ENCODE results near the gene TREX2. TPM values are rescaled to one million over a fixed set of nuclear protein-coding genes. Genes with fewer than 3 reads are reported as not detected.
"Not testable (repeated sequence)": the region's sequence is repeated elsewhere in the genome, so short reads cannot be mapped to it uniquely, and the experiment has no call there.

The TREX2 gene
- total and polyA plus RNA-seq, 10 of the 15 experiments (the other 5 are each of a cell fraction or from before 2014, with no cell fraction given): 0.09 to 0.97 (median 0.60) TPM; not detected in 3

DNA sequence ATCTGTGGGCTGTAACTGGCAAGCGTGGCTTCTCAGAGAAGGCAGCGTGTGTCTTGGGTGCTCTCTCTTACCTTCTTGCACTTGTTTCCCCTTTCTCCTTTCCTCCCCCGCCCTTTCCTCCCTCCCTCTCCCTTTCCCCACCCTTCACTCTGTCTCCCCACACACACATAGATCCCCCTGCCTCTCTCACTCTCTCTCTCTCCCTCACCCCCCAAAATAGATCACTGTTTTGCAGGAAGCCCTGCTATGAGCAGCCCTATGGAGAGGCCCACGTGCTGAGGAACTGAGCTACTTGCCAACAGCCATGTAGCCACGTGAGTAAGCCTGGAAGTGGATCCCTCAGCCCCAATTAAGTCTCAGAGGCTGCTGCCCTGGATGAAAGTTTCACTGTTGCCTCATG lies 40.4 kb downstream of the TREX2 start:
- no peak for FAIRE-seq
- intact Hi-C loops (cut with micrococcal nuclease; ENCODE audit: unreplicated experiment): no loop called here
- BruUV-seq (replicated peaks): no TSS peak

DNA sequence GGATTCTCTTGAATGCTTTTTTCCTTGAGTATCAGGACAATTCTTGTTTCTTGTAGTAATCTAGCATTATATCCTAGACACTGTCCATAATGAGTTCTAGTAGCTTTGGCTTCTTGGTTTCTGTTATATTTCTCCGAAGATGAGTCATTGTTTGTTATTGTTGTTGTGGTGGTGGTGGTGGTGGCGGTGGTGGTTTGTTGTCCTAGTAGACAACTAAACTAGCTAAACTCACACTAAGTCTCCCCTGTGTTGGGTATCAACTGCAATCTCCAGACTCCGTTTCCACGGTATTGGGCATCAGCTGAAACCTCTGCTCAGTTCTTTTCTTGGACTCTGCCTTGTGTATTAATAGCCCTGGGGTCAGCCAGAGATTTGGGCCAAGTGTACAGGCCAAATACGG lies 41.5 kb downstream of the TREX2 start:
- H3K36me3 ChIP-seq (ENCODE audit: control insufficient read depth in 2 of 2, insufficient read depth in 2 of 2, low read length in 1 of 2); intact Hi-C loops (cut with micrococcal nuclease; ENCODE audit: unreplicated experiment); CTCF ChIA-PET; H4K20me1 ChIP-seq (ENCODE audit: control insufficient read depth, insufficient read depth); H3K4me2 ChIP-seq (ENCODE audit: control insufficient read depth, insufficient read depth); H3K4me3 ChIP-seq; H3K79me2 ChIP-seq (ENCODE audit: control insufficient read depth, insufficient read depth, low read length); in situ Hi-C loops (cut with MboI); RAD21 ChIA-PET (ENCODE audit: unreplicated experiment); BruUV-seq (replicated peaks); H3K27ac ChIP-seq (ENCODE audit: control insufficient read depth, insufficient read depth); H3K27me3 ChIP-seq (replicated peaks in 1 of 2; ENCODE audit: control insufficient read depth in 2 of 2, insufficient read depth in 2 of 2, low read length in 1 of 2); ATAC-seq; FAIRE-seq; SMC1A ChIA-PET (ENCODE audit: uncharacterized antibody, unreplicated experiment); H3K9me3 ChIP-seq (replicated peaks; ENCODE audit: control insufficient read depth, insufficient read depth, low read length); DNase-seq (ENCODE audit: low read depth, low spot score); H3K4me1 ChIP-seq (ENCODE audit: control insufficient read depth, insufficient read depth, low read length); H3K9ac ChIP-seq (ENCODE audit: control insufficient read depth, insufficient read depth, low read length); H2AFZ ChIP-seq (ENCODE audit: control insufficient read depth, low read depth, low read length): not testable (repeated sequence)
- WGBS (ENCODE audit: insufficient coverage, insufficient replicate concordance, low lambda C conversion rate, missing lambda C conversion rate): 20% methylated on average over 5 of the region's 5 CpGs
- POLR2A ChIA-PET: interaction anchor here (0.6 kb wide), 1 partner anchor 463 kb away, joined by 3 read pairs; no protein-coding TSS in a partner anchor

More for the DNA sequence above, 40.4 kb downstream of the TREX2 start:
- H3K4me1 ChIP-seq (ENCODE audit: control insufficient read depth, insufficient read depth, low read length): no peaks in the 10 kb centered on the region
- no peak overlapping the region for H3K27ac ChIP-seq (ENCODE audit: control insufficient read depth, insufficient read depth)
- no peaks in the 10 kb centered on the region for H3K27me3 ChIP-seq (replicated peaks in 1 of 2; ENCODE audit: control insufficient read depth in 2 of 2, insufficient read depth in 2 of 2, low read length in 1 of 2)
- no peak for TF ChIP-seq MEF2A (IDR thresholded peaks at IDR 0.05; ENCODE audit: insufficient read depth, low read depth, low read length)
- TF ChIP-seq SIN3A (IDR thresholded peaks at IDR 0.05; ENCODE audit: low read depth, low read length): no peak
- TF ChIP-seq, protein P1, sequence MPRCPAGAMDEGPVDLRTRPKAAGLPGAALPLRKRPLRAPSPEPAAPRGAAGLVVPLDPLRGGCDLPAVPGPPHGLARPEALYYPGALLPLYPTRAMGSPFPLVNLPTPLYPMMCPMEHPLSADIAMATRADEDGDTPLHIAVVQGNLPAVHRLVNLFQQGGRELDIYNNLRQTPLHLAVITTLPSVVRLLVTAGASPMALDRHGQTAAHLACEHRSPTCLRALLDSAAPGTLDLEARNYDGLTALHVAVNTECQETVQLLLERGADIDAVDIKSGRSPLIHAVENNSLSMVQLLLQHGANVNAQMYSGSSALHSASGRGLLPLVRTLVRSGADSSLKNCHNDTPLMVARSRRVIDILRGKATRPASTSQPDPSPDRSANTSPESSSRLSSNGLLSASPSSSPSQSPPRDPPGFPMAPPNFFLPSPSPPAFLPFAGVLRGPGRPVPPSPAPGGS (IDR thresholded peaks at IDR 0.05; ENCODE audit: borderline replicate concordance, insufficient read depth, low read depth, low read length, poor library complexity, severe bottlenecking): no peak
- no peak for TF ChIP-seq DPF2 (IDR thresholded peaks at IDR 0.05)
- no peak for TF ChIP-seq CREM (IDR thresholded peaks at IDR 0.05; ENCODE audit: low read depth)
- no peak for TF ChIP-seq NFIC (IDR thresholded peaks at IDR 0.05; ENCODE audit: low read depth, low read length)
- no peak for TF ChIP-seq IKZF1 (conservative IDR thresholded peaks at IDR 0.05)
- RAD21 ChIA-PET (ENCODE audit: unreplicated experiment): no interaction called here
- H3K9me3 ChIP-seq (replicated peaks; ENCODE audit: control insufficient read depth, insufficient read depth, low read length): no peaks in the 10 kb centered on the region; the same call in 2 of the 3 replicates
- no peak overlapping the region for H3K9ac ChIP-seq (ENCODE audit: control insufficient read depth, insufficient read depth, low read length)
- SMC1A ChIA-PET (ENCODE audit: uncharacterized antibody, unreplicated experiment): no interaction called here
- in situ Hi-C loops (cut with MboI): no loop called here
- no peak for DNase-seq (ENCODE audit: low read depth, low spot score)
- no peaks in the 10 kb centered on the region for H3K79me2 ChIP-seq (ENCODE audit: control insufficient read depth, insufficient read depth, low read length)
- no peaks in the 10 kb centered on the region for H3K36me3 ChIP-seq (ENCODE audit: control insufficient read depth in 2 of 2, insufficient read depth in 2 of 2, low read length in 1 of 2)
- H2AFZ ChIP-seq (ENCODE audit: control insufficient read depth, low read depth, low read length): no peak overlapping the region
- ATAC-seq: no peak
- H4K20me1 ChIP-seq (ENCODE audit: control insufficient read depth, insufficient read depth): no peaks in the 10 kb centered on the region
- no peak overlapping the region for H3K4me2 ChIP-seq (ENCODE audit: control insufficient read depth, insufficient read depth)
- WGBS (ENCODE audit: insufficient coverage, insufficient replicate concordance, low lambda C conversion rate, missing lambda C conversion rate): 10% methylated on average over 4 of the region's 5 CpGs
- H3K4me3 ChIP-seq: no peak overlapping the region
- POLR2A ChIA-PET: no interaction called here
- CTCF ChIA-PET: no interaction called here
